ENCODE measurements around the gene WDR86.

- TF ChIP-seq MLX (CRISPR knock-in tag; IDR thresholded peaks at IDR 0.05) (no peak), ZBTB43 (CRISPR knock-in tag; IDR thresholded peaks at IDR 0.05) (no peak), NFYB (CRISPR knock-in tag; conservative IDR thresholded peaks at IDR 0.05; ENCODE audit: low read depth) (no peak), GABPB1 (CRISPR knock-in tag; IDR thresholded peaks at IDR 0.05) (no peak), RORB (CRISPR knock-in tag; IDR thresholded peaks at IDR 0.05) (no peak), MAX (CRISPR knock-in tag; IDR thresholded peaks at IDR 0.05) (no peak), JUN (CRISPR knock-in tag; IDR thresholded peaks at IDR 0.05) (no peak), FOXK1 (CRISPR knock-in tag; IDR thresholded peaks at IDR 0.05) (no peak)
- TF ChIP-seq, protein P1, sequence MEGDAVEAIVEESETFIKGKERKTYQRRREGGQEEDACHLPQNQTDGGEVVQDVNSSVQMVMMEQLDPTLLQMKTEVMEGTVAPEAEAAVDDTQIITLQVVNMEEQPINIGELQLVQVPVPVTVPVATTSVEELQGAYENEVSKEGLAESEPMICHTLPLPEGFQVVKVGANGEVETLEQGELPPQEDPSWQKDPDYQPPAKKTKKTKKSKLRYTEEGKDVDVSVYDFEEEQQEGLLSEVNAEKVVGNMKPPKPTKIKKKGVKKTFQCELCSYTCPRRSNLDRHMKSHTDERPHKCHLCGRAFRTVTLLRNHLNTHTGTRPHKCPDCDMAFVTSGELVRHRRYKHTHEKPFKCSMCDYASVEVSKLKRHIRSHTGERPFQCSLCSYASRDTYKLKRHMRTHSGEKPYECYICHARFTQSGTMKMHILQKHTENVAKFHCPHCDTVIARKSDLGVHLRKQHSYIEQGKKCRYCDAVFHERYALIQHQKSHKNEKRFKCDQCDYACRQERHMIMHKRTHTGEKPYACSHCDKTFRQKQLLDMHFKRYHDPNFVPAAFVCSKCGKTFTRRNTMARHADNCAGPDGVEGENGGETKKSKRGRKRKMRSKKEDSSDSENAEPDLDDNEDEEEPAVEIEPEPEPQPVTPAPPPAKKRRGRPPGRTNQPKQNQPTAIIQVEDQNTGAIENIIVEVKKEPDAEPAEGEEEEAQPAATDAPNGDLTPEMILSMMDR (IDR thresholded peaks at IDR 0.05): no peak
These were observed 14.1 kb upstream of the WDR86 start for GRCh38 chr7:151423936-151424335.
